ENCODE data around the gene NUP50.

DNA sequence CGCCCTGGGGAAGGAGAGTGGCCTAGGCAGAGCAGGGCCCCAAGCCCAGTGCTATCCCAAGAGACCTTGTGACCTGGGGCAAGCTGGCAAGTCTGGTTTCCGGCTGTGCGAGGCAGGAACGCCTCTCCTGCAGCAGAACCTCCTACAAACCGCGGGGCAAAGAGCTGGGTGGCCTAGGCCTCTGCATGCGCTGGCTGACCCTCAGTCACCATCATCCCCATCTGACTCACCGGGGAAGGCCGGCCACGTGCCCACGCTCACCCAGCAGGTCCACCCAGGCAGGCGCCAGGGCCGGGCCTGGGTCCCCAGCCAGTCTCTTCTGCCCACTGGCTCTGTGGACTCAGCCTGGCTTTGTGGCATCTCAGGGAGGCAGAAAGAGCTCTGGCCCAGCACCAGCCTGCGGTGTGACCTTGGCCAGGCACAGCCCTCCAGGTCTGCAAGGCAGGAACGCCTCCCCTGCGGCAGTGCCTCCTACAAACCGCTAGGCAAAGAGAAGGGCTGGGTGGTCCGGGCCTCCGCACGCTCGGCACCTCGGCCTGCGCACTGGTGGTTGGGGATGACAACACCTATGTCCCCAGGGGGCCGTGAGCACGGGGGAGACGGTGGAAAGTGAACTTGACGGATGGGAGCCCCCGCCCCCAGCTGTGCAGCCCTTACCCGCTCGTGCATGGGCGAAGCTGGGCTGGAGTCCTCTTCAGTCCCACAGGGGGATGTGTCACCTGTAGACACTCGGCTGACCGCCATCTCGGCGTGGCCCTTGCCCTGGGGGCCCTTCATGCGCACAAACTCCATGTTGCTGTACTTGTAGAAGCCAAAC, 38.8 kb downstream of the NUP50 start:
- TF ChIP-seq GLIS3 (CRISPR knock-in tag; IDR thresholded peaks at IDR 0.05) (no peak), ZC3H10 (CRISPR knock-in tag; IDR thresholded peaks at IDR 0.05) (no peak), RARB (CRISPR knock-in tag; IDR thresholded peaks at IDR 0.05) (no peak), ZFP30 (CRISPR knock-in tag; IDR thresholded peaks at IDR 0.05) (no peak), TCF4 (CRISPR knock-in tag; IDR thresholded peaks at IDR 0.05; ENCODE audit: borderline replicate concordance) (no peak), PPARA (CRISPR knock-in tag; IDR thresholded peaks at IDR 0.05; ENCODE audit: borderline replicate concordance) (no peak), SNAI2 (CRISPR knock-in tag; IDR thresholded peaks at IDR 0.05) (no peak), CSDC2 (CRISPR knock-in tag; IDR thresholded peaks at IDR 0.05) (no peak), ARNTL (CRISPR knock-in tag; IDR thresholded peaks at IDR 0.05; ENCODE audit: borderline replicate concordance, low read depth) (no peak), ZFP3 (CRISPR knock-in tag; IDR thresholded peaks at IDR 0.05) (no peak), OSR1 (CRISPR knock-in tag; IDR thresholded peaks at IDR 0.05) (no peak)
